Common myeloid progenitor, CD34-positive (primary cell): ENCODE results near the gene AGPAT2.
A peak's percentile ranks its signal among the peaks of the same experiment; 100 is the strongest.

Experiments
- CTCF ChIA-PET: fragments of 350-600 bp; sonication (Branson Sonifier 250); formaldehyde crosslinking; loops from one replicate; lab custom pipeline; 2021; ENCODE audit warnings: antibody characterized with exemption; lab: Charles Lee
- POLR2A ChIA-PET: fragments of 350-600 bp; sonication (Branson Sonifier 250); formaldehyde crosslinking; loops from one replicate; lab custom pipeline; 2021; ENCODE audit warnings: antibody characterized with exemption; lab: Charles Lee
- DNase-seq, 3 donors: peaks; one replicate each; pipeline versions ENCODE4 v3.0.0 to v3.0.0-alpha.2; 2013
- H3K27ac ChIP-seq, 2 experiments: 1 replicate in 1 of 2; 2 replicates in 1 of 2; pipeline ENCODE4 v1.7.0; 2013; ENCODE audit warnings: inconsistent platforms in 2 of 2, low read length in 2 of 2, mild to moderate bottlenecking in 2 of 2, low read depth in 1 of 2, moderate library complexity in 1 of 2; ENCODE audit not compliant: severe bottlenecking in 2 of 2, insufficient read depth in 1 of 2, poor library complexity in 1 of 2
- H3K27me3 ChIP-seq, 5 experiments: replicated peaks in 2 of 5; 1 replicate in 3 of 5; 2 replicates in 2 of 5; pipeline versions ENCODE4 v1.6.1 to v1.7.0; 2013; ENCODE audit warnings: low read length in 4 of 5, mild to moderate bottlenecking in 2 of 5, moderate library complexity in 2 of 5, inconsistent platforms in 1 of 5; ENCODE audit not compliant: insufficient read depth in 5 of 5, control insufficient read depth in 4 of 5
- H3K36me3 ChIP-seq, 4 experiments: 1 replicate in 2 of 4; 2 replicates in 2 of 4; pipeline versions ENCODE4 v1.6.1 to v1.7.0; 2013; ENCODE audit warnings: low read length in 3 of 4, control low read depth in 1 of 4, mild to moderate bottlenecking in 1 of 4; ENCODE audit not compliant: control insufficient read depth in 4 of 4, insufficient read depth in 4 of 4
- H3K4me1 ChIP-seq, 4 experiments: 1 replicate in 3 of 4; 2 replicates in 1 of 4; pipeline versions ENCODE4 v1.6.1 to v1.7.1; 2013; ENCODE audit warnings: low read length in 3 of 4, mild to moderate bottlenecking in 3 of 4, control low read depth in 1 of 4, inconsistent platforms in 1 of 4, moderate library complexity in 1 of 4; ENCODE audit not compliant: control insufficient read depth in 4 of 4, insufficient read depth in 4 of 4; ENCODE audit errors: control extremely low read depth in 1 of 4
- H3K4me3 ChIP-seq, 7 experiments: 1 replicate in 4 of 7; 2 replicates in 3 of 7; pipeline versions ENCODE4 v1.5.1 to v1.7.0; 2013; ENCODE audit warnings: mild to moderate bottlenecking in 7 of 7, low read length in 6 of 7, moderate library complexity in 6 of 7, inconsistent platforms in 2 of 7, low read depth in 2 of 7, control low read depth in 1 of 7; ENCODE audit not compliant: insufficient read depth in 4 of 7, control insufficient read depth in 1 of 7; ENCODE audit errors: extremely low read depth in 1 of 7
- H3K9me3 ChIP-seq, 5 experiments: 1 replicate in 4 of 5; 2 replicates in 1 of 5; pipeline versions ENCODE4 v1.6.1 to v1.7.1; 2013; ENCODE audit warnings: low read length in 4 of 5, mild to moderate bottlenecking in 2 of 5, inconsistent platforms in 1 of 5, low read depth in 1 of 5, moderate library complexity in 1 of 5; ENCODE audit not compliant: control insufficient read depth in 4 of 5, insufficient read depth in 2 of 5; ENCODE audit errors: control extremely low read depth in 1 of 5
- WGBS: methylation state at CpG from one replicate; pipeline ENCODE4 v1.1.5; 2013; ENCODE audit not compliant: insufficient coverage; 5-methylcytosine and 5-hydroxymethylcytosine counted together

AGPAT2 gene

DNA sequence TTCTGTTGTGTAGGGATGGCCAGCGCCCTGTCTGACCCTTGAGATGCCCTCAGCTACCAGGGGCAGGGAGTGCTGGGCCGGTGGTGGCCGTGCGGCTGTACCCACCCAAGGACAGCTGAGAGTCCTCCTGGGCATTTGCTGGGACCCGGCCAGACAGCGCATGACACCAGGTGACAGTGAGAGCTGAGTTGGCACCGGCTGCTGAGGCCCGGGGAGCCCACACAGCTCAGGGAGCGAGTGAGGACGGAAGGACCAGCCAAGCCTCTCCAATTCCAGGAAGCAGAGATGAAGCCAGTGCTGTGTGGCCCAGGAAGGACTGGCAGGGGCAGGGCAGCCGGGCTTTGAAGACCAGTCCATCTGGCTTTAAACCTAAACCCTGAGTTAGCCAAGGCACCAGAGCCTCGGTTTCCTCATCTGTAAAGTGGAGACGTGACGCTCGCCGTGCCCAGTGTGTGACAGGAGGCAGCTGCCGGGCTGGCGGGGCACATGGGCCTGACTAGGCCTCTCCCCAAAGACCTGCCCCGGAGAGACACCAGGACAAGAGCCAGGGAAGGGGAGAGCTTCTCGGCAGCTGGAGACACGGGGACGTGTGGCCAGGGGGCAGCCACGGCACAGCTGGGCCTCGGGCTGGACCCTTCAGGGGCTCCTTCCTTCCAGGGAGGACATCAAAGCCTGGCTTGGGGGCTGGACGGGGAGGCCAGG is 3.0 kb upstream of the AGPAT2 start:
- Histone ChIP-seq H3K36me3 (no peaks in the 10 kb centered on the region), H3K4me3 (no peak overlapping the region), H3K27ac (no peak overlapping the region), H3K27me3 (no peaks in the 10 kb centered on the region), H3K9me3 (no peaks in the 10 kb centered on the region), H3K4me1 (peaks cover 0 to 35% (median 28%) of the 10 kb centered on the region in 4 experiments)
- POLR2A ChIA-PET, result interaction anchor here (0.5 to 1.4 kb wide), 2 partner anchors 11 to 19 kb away, joined by 3 to 4 read pairs; no protein-coding TSS in a partner anchor
- WGBS, result 98% methylated on average over 25 of the region's 25 CpGs
- CTCF ChIA-PET, result interaction anchor here (0.9 to 4.9 kb wide), 9 partner anchors 10 to 62 kb away, joined by 3 to 22 read pairs (median 3); no protein-coding TSS in a partner anchor
- no peak for DNase-seq

DNA sequence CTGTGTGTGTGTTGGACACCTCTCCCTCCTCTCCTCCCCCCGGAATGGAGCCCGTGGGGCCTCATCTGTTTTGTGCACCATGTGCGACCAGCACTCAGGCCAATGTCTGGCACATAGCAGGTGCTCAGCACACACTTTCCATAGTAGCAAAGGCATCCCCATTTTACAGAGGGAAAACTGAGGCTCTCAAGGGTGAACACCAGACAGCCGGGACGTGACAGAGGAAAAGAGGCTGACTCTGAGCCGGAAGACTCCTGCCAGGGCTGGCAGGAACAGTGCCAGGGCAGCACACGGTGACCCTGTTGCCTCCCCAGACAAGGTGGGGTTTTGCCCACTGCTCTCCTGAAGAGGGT is 1.8 kb upstream of the AGPAT2 start:
- POLR2A ChIA-PET, result interaction anchor here (0.8 kb wide), 1 partner anchor 33 kb away, joined by 4 read pairs; no protein-coding TSS in a partner anchor
- Histone ChIP-seq H3K4me3 (no peak overlapping the region), H3K27me3 (no peaks in the 10 kb centered on the region)

DNA sequence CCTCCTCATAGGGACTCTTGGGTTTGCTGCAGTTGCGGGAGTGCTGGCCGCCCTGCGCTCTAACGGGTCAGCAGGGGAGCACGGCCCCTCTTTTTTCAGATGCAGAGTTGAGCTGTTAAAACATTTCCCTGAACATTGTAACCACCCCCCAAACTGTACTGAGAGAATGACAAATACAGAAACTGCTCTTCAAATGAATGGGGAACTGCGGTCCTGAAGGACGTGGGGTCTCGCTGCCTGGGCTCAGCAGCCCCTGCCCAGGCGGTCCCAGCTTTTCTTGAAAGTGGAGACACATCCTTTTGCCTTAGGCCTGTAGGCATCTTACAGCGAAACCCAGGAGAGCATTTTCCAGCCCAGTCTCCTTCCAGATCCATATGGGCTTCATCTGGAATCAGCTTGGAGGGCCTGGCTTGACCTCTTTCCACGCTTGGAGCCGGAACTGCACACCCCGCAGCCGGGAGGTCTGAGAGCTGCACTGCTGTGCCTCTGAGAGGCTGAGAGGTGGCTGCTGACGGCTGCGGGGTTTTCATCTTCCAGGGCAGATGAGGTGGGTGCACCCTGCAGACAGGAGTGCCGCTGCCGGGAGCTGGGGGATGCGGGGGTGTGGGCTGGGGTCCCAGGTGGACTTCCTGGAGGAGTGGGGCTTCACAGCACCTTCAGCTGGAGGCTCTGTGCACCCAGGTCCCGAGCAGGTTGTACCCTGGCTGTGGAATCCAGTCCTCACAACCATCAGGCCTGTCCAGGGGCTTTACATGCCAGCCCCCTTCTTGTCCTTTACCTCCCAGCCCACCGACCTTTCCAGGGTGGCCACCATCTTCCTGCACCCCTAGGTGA is 1.2 kb upstream of the AGPAT2 start:
- no peaks in the 10 kb centered on the region for H3K9me3 ChIP-seq
- CTCF ChIA-PET, result interaction anchor here (0.8 to 4.9 kb wide), 8 partner anchors 10 to 38 kb away, joined by 3 to 22 read pairs (median 6); no protein-coding TSS in a partner anchor
- DNase-seq, result peak in 1 of 3 donors; percentile 50
- peak overlapping the region in 1 of 7 experiments; percentile 53 for H3K4me3 ChIP-seq
- no peaks in the 10 kb centered on the region for H3K27me3 ChIP-seq
- H3K36me3 ChIP-seq, result peaks cover 0 to 15% (median 4%) of the 10 kb centered on the region in 4 experiments
- H3K27ac ChIP-seq, result no peak overlapping the region
- peaks cover 0 to 36% (median 30%) of the 10 kb centered on the region in 4 experiments for H3K4me1 ChIP-seq
- 86% methylated on average over 15 of the region's 21 CpGs for WGBS
- POLR2A ChIA-PET, result interaction anchor here (0.7 to 2.7 kb wide), 7 partner anchors 12 to 30 kb away, joined by 3 to 10 read pairs (median 5); no protein-coding TSS in a partner anchor

More for the DNA sequence above, 1.8 kb upstream of the AGPAT2 start:
- DNase-seq, result no peak
- H3K4me1 ChIP-seq, result peaks cover 0 to 36% (median 34%) of the 10 kb centered on the region in 4 experiments
- peaks cover 0 to 11% (median 2%) of the 10 kb centered on the region in 4 experiments for H3K36me3 ChIP-seq
- no peaks in the 10 kb centered on the region for H3K9me3 ChIP-seq
- 87% methylated on average over 7 of the region's 7 CpGs for WGBS
- H3K27ac ChIP-seq, result no peak overlapping the region
- CTCF ChIA-PET, result interaction anchor here (0.8 to 4.9 kb wide), 10 partner anchors 11 to 38 kb away, joined by 3 to 22 read pairs (median 6); no protein-coding TSS in a partner anchor

DNA sequence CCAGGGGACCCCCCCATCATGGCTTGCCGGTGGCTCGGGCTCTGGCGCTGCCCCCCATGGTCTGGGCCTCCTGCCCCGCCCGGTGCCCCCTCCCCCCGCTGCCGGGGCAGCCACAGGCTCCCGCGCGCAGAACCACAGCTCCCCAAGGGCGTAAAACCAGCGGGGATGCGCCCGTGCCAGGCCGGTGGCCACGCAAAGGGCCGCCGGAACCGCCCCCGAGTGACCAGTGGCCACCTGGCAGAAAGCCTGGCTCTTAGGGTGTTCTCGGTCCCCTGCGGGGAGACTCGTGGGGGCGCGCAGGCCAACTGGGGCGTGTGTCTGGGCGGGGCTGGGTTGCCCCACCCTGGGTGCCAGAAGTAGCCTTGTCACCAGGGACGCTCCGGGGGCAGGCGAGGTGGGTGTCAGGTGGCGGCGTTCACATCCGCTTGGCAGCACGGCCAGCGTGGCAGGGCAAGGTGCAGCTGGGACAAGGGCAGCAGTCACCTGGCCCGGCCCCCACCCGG is 515 bp upstream of the AGPAT2 start:
- ChIA-PET POLR2A (interaction anchor here (0.7 to 2.7 kb wide), 10 partner anchors 12 to 31 kb away, joined by 3 to 10 read pairs (median 4); no protein-coding TSS in a partner anchor), CTCF (interaction anchor here (1.1 to 4.9 kb wide), 6 partner anchors 11 to 39 kb away, joined by 4 to 22 read pairs (median 6); no protein-coding TSS in a partner anchor)
- DNase-seq, result peak in 1 of 3 donors; percentile 53
- Histone ChIP-seq H3K27ac (no peak overlapping the region), H3K4me1 (peaks cover 0 to 36% (median 30%) of the 10 kb centered on the region in 4 experiments), H3K9me3 (no peaks in the 10 kb centered on the region), H3K27me3 (no peaks in the 10 kb centered on the region), H3K36me3 (peaks cover 0 to 15% (median 4%) of the 10 kb centered on the region in 4 experiments), H3K4me3 (peak overlapping the region in 4 of 7 experiments; percentile 36 to 53 (median 44))
- WGBS, result 26% methylated on average over 25 of the region's 37 CpGs

DNA sequence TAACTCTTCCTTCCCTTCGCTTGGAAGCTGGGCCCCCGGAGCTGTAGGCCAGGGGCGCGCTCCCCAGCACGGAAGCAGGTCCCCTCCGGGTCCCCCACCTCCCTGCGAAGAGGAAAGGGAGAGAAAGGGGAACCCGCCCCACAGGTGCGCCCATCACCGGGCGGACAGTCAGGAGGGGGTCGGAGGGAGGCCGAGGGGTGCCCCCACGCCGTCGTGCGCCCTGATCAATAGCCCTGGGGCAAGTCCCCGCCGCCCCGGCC is 793 bp downstream of the AGPAT2 start:
- H3K9me3 ChIP-seq, result no peaks in the 10 kb centered on the region
- peaks cover 0 to 18% (median 5%) of the 10 kb centered on the region in 4 experiments for H3K36me3 ChIP-seq
- H3K27me3 ChIP-seq, result no peaks in the 10 kb centered on the region
- ChIA-PET POLR2A (interaction anchor here (0.8 to 2.7 kb wide), 9 partner anchors 11 to 63 kb away, joined by 3 to 10 read pairs (median 6); no protein-coding TSS in a partner anchor), CTCF (interaction anchor here (0.7 to 2.2 kb wide), 7 partner anchors 7 to 43 kb away, joined by 3 to 11 read pairs (median 4); no protein-coding TSS in a partner anchor)
- 0% methylated on average over 5 of the region's 20 CpGs for WGBS
- H3K4me1 ChIP-seq, result peaks cover 0 to 40% (median 33%) of the 10 kb centered on the region in 4 experiments
- DNase-seq, result peak in 1 of 3 donors; percentile 29
- H3K4me3 ChIP-seq, result peak overlapping the region; percentile 48 to 85 (median 78)
- peak overlapping the region in 1 of 2 experiments; percentile 71 for H3K27ac ChIP-seq

DNA sequence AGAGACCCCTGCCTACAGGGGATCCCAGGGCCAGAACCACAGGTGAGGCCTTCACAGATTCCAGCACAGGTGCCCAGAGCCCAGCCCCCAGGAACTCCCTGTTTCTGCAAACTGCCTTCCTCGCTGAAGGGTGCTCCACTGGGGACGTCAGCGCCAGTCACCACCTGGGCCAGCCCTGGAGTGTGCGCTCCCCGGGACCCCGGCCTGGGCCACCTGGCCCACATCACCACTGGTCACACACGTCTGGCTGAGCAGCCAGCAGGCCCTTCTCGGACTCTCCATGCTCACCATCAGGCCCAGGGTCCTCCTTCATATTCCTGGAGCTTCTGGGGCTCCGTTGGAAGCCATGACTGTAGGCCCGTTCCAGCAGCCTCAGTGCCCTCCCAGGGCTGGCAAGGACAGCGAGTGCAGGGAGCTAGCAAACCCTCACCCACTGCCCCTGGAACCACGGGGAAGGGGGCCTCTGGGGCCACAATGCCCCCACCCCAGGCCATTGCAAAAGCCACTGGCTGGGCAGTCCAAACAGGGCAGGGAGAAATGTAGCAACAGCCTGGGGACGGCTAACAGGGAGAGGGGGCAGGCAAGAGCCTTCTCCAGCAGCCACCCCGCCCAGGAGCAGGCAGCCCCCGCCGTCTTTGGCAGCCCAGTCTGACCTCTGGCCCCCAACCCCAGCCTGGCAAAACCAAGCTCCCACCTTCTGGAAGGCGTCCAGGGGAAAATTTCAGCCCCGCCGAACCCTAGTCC is 1.3 kb downstream of the AGPAT2 start:
- no peak for DNase-seq
- ChIA-PET CTCF (interaction anchor here (0.7 to 2.2 kb wide), 8 partner anchors 8 to 44 kb away, joined by 3 to 11 read pairs (median 4); no protein-coding TSS in a partner anchor), POLR2A (interaction anchor here (0.8 to 2.7 kb wide), 7 partner anchors 11 to 63 kb away, joined by 3 to 8 read pairs (median 6); no protein-coding TSS in a partner anchor)
- H3K4me3 ChIP-seq, result peak overlapping the region; percentile 48 to 85 (median 78)
- no peaks in the 10 kb centered on the region for H3K9me3 ChIP-seq
- H3K27ac ChIP-seq, result peak overlapping the region in 1 of 2 experiments; percentile 71
- H3K27me3 ChIP-seq, result no peaks in the 10 kb centered on the region
- H3K36me3 ChIP-seq, result peaks cover 0 to 18% (median 5%) of the 10 kb centered on the region in 4 experiments
- 49% methylated on average over 16 of the region's 19 CpGs for WGBS
- H3K4me1 ChIP-seq, result peaks cover 0 to 40% (median 34%) of the 10 kb centered on the region in 4 experiments
